Epithelial cell of esophagus (primary cell): Measurements from ENCODE around the gene TNNT1.

Source experiments
- DNase-seq: peaks from one replicate; pipeline ENCODE4 v3.0.0; 2010; ENCODE audit warnings: low read depth
- H3K4me3 ChIP-seq: 2 replicates; pipeline ENCODE4 v1.5.1; 2011; ENCODE audit warnings: mild to moderate bottlenecking, low read length, control low read depth
- CTCF ChIP-seq: IDR thresholded peaks from 2 replicates; pipeline ENCODE4 v1.5.1; 2011; ENCODE audit warnings: low read depth, mild to moderate bottlenecking, low read length, control low read depth, inconsistent platforms; ENCODE audit not compliant: insufficient read depth; ENCODE audit errors: missing control alignments

Gene TNNT1

GRCh38 chr19:55088021-55088451 is 61.0 kb downstream of the TNNT1 start:
- no peak for DNase-seq
- no peak for TF ChIP-seq CTCF
- H3K4me3 ChIP-seq = no peak overlapping the region

GRCh38 chr19:55087542-55087901 is 61.5 kb downstream of the TNNT1 start:
- TF ChIP-seq CTCF = no peak
- no peak for DNase-seq
- peak overlapping the region; percentile 38 for H3K4me3 ChIP-seq

- H3K4me3 ChIP-seq = peak overlapping the region; percentile 38
- DNase-seq = peak; percentile 93
- TF ChIP-seq CTCF = no peak
Measured at GRCh38 chr19:55086730-55087541, 62.1 kb downstream of the TNNT1 start.

- DNase-seq = no peak
- H3K4me3 ChIP-seq = no peak overlapping the region
- TF ChIP-seq CTCF = no peak
Measured at GRCh38 chr19:55085923-55086715, 62.9 kb downstream of the TNNT1 start.

- no peak for DNase-seq
- no peak overlapping the region for H3K4me3 ChIP-seq
- no peak for TF ChIP-seq CTCF
Measured at GRCh38 chr19:55084416-55084815, 64.6 kb downstream of the TNNT1 start.

- H3K4me3 ChIP-seq = no peak overlapping the region
- TF ChIP-seq CTCF = no peak
- no peak for DNase-seq
Measured at GRCh38 chr19:55083004-55083850, 65.8 kb downstream of the TNNT1 start.
